Measurements from ENCODE around the gene PRADC1. TPM values are rescaled to one million over a fixed set of nuclear protein-coding genes. Genes with fewer than 3 reads are reported as not detected.

PRADC1 gene
- total RNA-seq: 77.0 TPM

DNA sequence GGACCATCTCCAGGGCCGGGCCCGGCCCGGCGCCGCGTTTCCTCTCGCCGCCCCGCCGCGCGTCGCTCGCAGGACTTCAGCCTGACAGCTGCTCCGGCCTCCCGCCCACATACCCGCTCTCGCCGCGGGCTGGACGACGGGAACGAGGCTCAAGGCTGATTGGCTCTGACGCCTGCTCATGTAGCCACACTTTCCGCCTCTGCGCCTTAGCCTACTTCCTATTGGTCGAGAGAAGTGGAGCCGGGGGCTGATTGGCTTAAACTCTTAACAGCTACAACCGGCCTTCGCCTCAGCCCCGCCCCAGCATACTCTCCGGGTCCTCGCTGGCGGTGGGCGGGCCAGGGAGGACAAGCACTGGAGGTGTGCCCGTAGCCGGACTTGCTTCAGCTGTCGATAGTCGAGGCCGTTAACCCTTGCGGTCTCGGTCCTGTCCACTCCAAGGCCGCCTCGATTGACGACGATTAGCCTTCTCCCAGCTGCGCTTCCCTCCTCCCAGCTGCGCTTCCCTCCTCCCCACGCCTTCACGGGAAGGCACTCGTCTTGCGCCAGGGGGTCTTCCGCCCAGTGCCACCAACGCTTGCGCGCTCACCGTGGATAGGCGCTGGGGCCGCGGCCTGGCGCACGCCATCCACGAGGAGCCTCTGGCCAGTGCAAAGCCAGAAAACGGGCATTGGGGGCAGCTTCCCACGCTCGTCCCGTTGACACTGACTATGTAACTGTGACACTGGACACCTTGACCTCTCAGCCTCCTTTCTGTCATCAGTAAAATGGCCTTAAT lies at the start of gene PRADC1:
Gene PRADC1 (minus strand): TSS at position 86 of the 778 bp plus-strand sequence. CDS start 79 bp downstream, at position 7.
- Histone ChIP-seq H3K4me1 (peaks cover 4 to 5% of the 10 kb centered on the region in 2 donors), H3K27me3 (no peaks in the 10 kb centered on the region), H3K4me3 (peak within 1 kb of the TSS; percentile 82 to 85), H3K36me3 (peaks cover 4 to 12% of the 10 kb centered on the region in 2 donors), H3K27ac (peak within 1 kb of the TSS; percentile 93 to 96), H3K9me3 (no peaks in the 10 kb centered on the region)
- peak; percentile 98 to 100 for DNase-seq (ENCODE audit: low spot score in 2 of 2)
- TF ChIP-seq, protein P1, sequence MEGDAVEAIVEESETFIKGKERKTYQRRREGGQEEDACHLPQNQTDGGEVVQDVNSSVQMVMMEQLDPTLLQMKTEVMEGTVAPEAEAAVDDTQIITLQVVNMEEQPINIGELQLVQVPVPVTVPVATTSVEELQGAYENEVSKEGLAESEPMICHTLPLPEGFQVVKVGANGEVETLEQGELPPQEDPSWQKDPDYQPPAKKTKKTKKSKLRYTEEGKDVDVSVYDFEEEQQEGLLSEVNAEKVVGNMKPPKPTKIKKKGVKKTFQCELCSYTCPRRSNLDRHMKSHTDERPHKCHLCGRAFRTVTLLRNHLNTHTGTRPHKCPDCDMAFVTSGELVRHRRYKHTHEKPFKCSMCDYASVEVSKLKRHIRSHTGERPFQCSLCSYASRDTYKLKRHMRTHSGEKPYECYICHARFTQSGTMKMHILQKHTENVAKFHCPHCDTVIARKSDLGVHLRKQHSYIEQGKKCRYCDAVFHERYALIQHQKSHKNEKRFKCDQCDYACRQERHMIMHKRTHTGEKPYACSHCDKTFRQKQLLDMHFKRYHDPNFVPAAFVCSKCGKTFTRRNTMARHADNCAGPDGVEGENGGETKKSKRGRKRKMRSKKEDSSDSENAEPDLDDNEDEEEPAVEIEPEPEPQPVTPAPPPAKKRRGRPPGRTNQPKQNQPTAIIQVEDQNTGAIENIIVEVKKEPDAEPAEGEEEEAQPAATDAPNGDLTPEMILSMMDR (IDR thresholded peaks at IDR 0.05): no peak
- intact Hi-C loops (cut with DNase I): loop anchor here (1.0 to 10.0 kb wide), 4 partner anchors 163 to 1224 kb away; partner anchors contain the start of genes DGUOK, INO80B, SFXN5 and TPRKB

- Histone ChIP-seq H3K9me3 (no peaks in the 10 kb centered on the region), H3K27me3 (no peaks in the 10 kb centered on the region), H3K36me3 (no peaks in the 10 kb centered on the region), H3K4me1 (peaks cover 2 to 3% of the 10 kb centered on the region in 2 donors), H3K4me3 (no peak overlapping the region), H3K27ac (no peak overlapping the region)
- intact Hi-C loops (cut with DNase I): no loop called here
- TF ChIP-seq, protein P1 (IDR thresholded peaks at IDR 0.05): no peak
- DNase-seq (ENCODE audit: low spot score in 2 of 2): peak in 1 of 2 donors; percentile 4
Observed at GRCh38 chr2:73281244-73281643, 48.2 kb upstream of the PRADC1 start.

DNA sequence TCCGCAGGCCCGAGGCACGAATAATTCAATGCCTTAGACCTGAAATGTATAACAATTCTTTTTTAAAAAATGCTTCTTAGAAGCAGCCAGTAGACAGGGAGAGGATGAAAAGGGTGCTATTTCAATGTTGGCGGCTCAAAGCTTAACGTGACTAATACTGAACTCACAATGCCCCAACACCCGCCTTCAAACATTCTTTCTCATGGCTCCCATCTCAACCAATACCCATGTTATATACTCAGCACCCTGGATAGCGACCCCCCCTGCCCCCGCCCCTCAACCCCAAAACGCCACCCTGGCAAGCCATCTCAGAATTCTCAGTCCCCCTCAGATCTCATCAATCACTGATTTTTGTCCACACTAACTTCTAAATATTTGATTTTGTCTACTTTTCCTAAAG lies 46.8 kb upstream of the PRADC1 start:
- Histone ChIP-seq H3K9me3 (no peaks in the 10 kb centered on the region), H3K4me3 (no peak overlapping the region), H3K4me1 (peaks cover under 1 to 2% of the 10 kb centered on the region in 2 donors), H3K27me3 (no peaks in the 10 kb centered on the region), H3K36me3 (no peaks in the 10 kb centered on the region), H3K27ac (no peak overlapping the region)
- no peak for DNase-seq (ENCODE audit: low spot score in 2 of 2)
- intact Hi-C loops (cut with DNase I): no loop called here
- TF ChIP-seq, protein P1 (IDR thresholded peaks at IDR 0.05): no peak

DNA sequence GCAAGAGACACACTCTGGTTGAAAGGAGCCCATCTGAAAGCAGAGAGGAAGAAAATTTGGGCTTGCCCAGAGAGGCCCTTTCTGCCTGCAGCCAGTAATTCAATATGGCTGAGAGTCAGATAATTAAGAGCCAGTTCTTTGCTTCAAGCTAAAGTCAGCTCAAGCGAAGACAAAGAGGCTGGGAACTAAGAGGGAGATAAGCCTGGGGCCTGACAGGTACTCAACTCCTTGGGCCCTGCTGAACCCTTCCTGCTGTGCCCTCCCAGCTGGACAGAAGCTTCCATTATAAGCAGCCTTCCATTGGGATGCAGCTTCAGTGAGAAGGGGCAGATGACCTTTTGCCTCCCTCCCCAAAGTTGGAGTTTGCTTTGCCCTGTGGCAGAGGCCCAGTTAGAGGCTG lies 39.2 kb upstream of the PRADC1 start:
- no peaks in the 10 kb centered on the region for H3K9me3 ChIP-seq
- peaks cover 4% of the 10 kb centered on the region for H3K27me3 ChIP-seq
- peaks cover 3 to 6% of the 10 kb centered on the region in 2 donors for H3K4me1 ChIP-seq
- H3K4me3 ChIP-seq: no peak overlapping the region
- H3K36me3 ChIP-seq: no peaks in the 10 kb centered on the region
- intact Hi-C loops (cut with DNase I): no loop called here
- TF ChIP-seq, protein P1 (IDR thresholded peaks at IDR 0.05): no peak
- no peak overlapping the region for H3K27ac ChIP-seq
- no peak for DNase-seq (ENCODE audit: low spot score in 2 of 2)

DNA sequence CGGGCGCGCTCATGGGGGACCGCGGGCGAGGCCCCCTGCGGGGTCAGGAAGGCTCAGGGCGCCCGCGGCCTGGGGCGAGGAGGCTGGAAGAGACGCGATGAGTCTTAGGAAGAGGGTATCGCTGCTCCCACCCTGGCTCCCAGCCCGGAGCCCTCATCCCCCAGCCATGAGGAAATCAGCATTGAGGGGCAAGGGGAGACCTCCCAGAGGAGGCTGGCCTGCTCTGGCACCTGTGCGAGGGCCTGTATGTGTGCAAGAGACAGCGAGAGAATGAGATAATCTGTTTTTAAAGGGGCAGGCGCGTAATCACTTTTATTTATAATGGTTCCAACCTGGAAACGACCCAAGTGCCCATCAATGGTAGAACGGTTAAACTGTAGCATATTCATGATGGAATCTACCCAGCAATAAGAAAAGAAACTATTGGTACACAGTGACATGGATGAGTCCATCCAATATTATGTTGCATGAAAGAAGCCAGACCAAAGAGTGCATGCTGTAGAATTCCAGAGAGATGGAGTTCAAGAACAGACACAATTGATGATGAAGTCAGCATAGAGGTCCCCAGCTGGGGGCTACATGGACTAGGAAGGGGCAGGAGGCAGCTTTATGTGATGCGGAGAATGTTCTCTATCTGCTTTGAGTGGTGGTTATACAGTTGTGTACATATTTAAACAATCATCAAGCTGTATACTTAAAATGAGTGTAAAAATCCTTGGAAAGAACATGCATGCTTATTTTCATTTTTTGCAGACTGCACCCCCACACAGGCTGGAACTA lies 36.8 kb upstream of the PRADC1 start:
- DNase-seq (ENCODE audit: low spot score in 2 of 2): no peak

More for the DNA sequence above, 36.8 kb upstream of the PRADC1 start:
- Histone ChIP-seq H3K9me3 (no peaks in the 10 kb centered on the region), H3K4me3 (peak overlapping the region; percentile 23 to 49), H3K4me1 (peaks cover 3 to 6% of the 10 kb centered on the region in 2 donors), H3K27ac (no peak overlapping the region), H3K36me3 (no peaks in the 10 kb centered on the region), H3K27me3 (peaks cover 4% of the 10 kb centered on the region)
- TF ChIP-seq, protein P1 (IDR thresholded peaks at IDR 0.05): no peak
- intact Hi-C loops (cut with DNase I): no loop called here
